OCI-LY3 (cell line): ENCODE measurements around the gene KCND2.
"Not testable (repeated sequence)": the region's sequence is repeated elsewhere in the genome, so short reads cannot be mapped to it uniquely, and the experiment has no call there.

Experiments used
- H2AFZ ChIP-seq: fragments of 200-600, 300-600 bp; shearing (Covaris generic); 2 replicates; pipeline ENCODE4 v1.6.0; 2014; ENCODE audit warnings: antibody characterized with exemption, low read depth, low read length
- H3K27ac ChIP-seq: fragments of 200-600, 300-600 bp; sonication (generic); 2 replicates; pipeline ENCODE4 v1.5.1; 2014; ENCODE audit warnings: mild to moderate bottlenecking, low read length, moderate library complexity, mixed read lengths
- H3K27me3 ChIP-seq: fragments of 200-600, 300-600 bp; sonication (generic); 2 replicates; pipeline ENCODE4 v1.6.1; 2014; ENCODE audit warnings: low read depth, low read length, mixed read lengths
- H3K36me3 ChIP-seq: fragments of 200-600, 300-600 bp; sonication (generic); replicated peaks from 2 replicates; pipeline ENCODE3; 2014; ENCODE audit warnings: low read depth, low read length, mixed read lengths
- H3K4me1 ChIP-seq: fragments of 300-600, 200-600 bp; sonication (generic); 2 replicates; pipeline ENCODE4 v1.6.1; 2014; ENCODE audit warnings: low read length, mixed read lengths
- H3K4me2 ChIP-seq: fragments of 200-600, 300-600 bp; sonication (generic); 2 replicates; pipeline ENCODE4 v1.6.1; 2014; ENCODE audit warnings: low read length, mixed read lengths
- H3K4me3 ChIP-seq: fragments of 300-600, 200-600 bp; sonication (generic); 2 replicates; pipeline ENCODE4 v1.5.1; 2014; ENCODE audit warnings: antibody characterized with exemption, mild to moderate bottlenecking, low read length, moderate library complexity
- H3K79me2 ChIP-seq: fragments of 300-600, 200-600 bp; shearing (Covaris generic); 2 replicates; pipeline ENCODE4 v1.6.1; 2014; ENCODE audit warnings: mild to moderate bottlenecking, low read length, mixed read lengths
- H3K9ac ChIP-seq: fragments of 300-600, 200-600 bp; shearing (Covaris generic); 2 replicates; pipeline ENCODE4 v1.6.0; 2014; ENCODE audit warnings: mild to moderate bottlenecking, low read length, moderate library complexity
- H3K9me3 ChIP-seq: fragments of 200-600, 300-600 bp; shearing (Covaris generic); 2 replicates; pipeline ENCODE4 v1.6.1; 2014; ENCODE audit warnings: low read length, mixed read lengths; ENCODE audit not compliant: insufficient read depth
- H4K20me1 ChIP-seq: fragments of 200-600, 300-600 bp; sonication (generic); 2 replicates; pipeline ENCODE4 v1.6.1; 2016; ENCODE audit warnings: low read length, mixed read lengths; ENCODE audit not compliant: insufficient read depth
- CTCF ChIP-seq: fragments of 200-600, 300-600 bp; sonication (generic); IDR thresholded peaks from 2 replicates; pipeline ENCODE4 v1.5.1; 2014; ENCODE audit warnings: antibody characterized with exemption, low read length, low read depth
- EZH2phosphoT487 ChIP-seq: fragments of 200-600 bp; shearing (Covaris generic); IDR thresholded peaks from 2 replicates; pipeline ENCODE4 v1.6.1; 2018; ENCODE audit warnings: antibody characterized with exemption, mixed run types, low read depth

KCND2 gene

DNA sequence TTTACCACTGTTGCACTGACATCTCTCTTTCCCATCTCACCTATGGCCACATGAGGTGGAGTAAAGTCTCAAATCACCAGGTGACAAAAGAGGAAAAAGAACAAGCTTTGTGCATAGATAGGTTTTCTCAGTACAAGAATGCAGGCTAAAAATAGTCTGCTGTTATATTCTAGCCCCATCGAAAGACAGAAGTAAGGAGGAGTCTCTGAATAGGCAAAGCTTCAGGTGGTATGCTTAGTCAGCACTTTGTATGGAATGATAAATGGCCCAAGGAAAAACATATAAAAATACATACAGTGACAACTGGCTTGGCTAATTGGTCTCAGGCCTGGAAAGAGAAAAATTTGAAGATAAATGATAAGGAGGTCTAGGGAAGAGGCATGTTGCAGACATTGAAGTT, 39.6 kb upstream of the KCND2 start:
- no peak overlapping the region for H3K4me2 ChIP-seq
- no peaks in the 10 kb centered on the region for H3K36me3 ChIP-seq
- H4K20me1 ChIP-seq, result no peaks in the 10 kb centered on the region
- no peak overlapping the region for H3K27ac ChIP-seq
- no peak overlapping the region for H3K4me3 ChIP-seq
- no peaks in the 10 kb centered on the region for H3K27me3 ChIP-seq
- no peak overlapping the region for H2AFZ ChIP-seq
- H3K9ac ChIP-seq, result no peak overlapping the region
- no peaks in the 10 kb centered on the region for H3K79me2 ChIP-seq
- no peaks in the 10 kb centered on the region for H3K9me3 ChIP-seq
- peaks cover 8% of the 10 kb centered on the region for H3K4me1 ChIP-seq
- TF ChIP-seq CTCF, result no peak

GRCh38 chr7:120240350-120240749, 32.6 kb upstream of the KCND2 start:
- not testable (repeated sequence) for H3K4me2 ChIP-seq, H3K9me3 ChIP-seq, H3K4me3 ChIP-seq, H3K9ac ChIP-seq, H3K36me3 ChIP-seq, H3K27ac ChIP-seq, H3K27me3 ChIP-seq, H2AFZ ChIP-seq, H3K79me2 ChIP-seq, H4K20me1 ChIP-seq
- H3K4me1 ChIP-seq, result peaks cover 13% of the 10 kb centered on the region

DNA sequence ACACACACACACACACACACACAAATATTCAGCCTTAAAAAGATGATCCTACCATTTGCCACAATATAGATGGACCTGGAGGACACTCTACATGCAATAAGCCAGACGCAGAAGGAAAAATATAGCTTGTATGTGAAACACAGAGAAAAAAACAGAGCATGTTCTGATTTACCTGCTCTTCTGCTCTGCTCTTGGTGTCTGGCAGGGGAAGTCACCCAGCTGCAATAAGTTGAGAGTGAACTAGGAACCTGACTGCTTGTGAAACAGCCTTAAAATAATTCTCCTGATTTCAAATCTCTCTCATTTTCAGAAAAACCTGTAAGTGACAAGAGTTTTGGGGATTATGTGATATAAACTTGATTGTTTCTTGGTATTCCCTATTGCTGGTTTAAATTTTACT, 31.0 kb upstream of the KCND2 start:
- Histone ChIP-seq H3K4me3 (no peak overlapping the region), H3K9ac (no peak overlapping the region), H3K4me1 (peaks cover 13% of the 10 kb centered on the region), H2AFZ (0 out of 2 replicates have a peak overlapping the region, but pooled peaks have one; percentile 44), H3K4me2 (peak overlapping the region; percentile 63), H3K36me3 (no peaks in the 10 kb centered on the region), H3K27ac (peak overlapping the region; percentile 63), H3K79me2 (no peaks in the 10 kb centered on the region), H4K20me1 (no peaks in the 10 kb centered on the region), H3K27me3 (no peaks in the 10 kb centered on the region), H3K9me3 (no peaks in the 10 kb centered on the region)
- TF ChIP-seq EZH2phosphoT487 (no peak), CTCF (no peak)

DNA sequence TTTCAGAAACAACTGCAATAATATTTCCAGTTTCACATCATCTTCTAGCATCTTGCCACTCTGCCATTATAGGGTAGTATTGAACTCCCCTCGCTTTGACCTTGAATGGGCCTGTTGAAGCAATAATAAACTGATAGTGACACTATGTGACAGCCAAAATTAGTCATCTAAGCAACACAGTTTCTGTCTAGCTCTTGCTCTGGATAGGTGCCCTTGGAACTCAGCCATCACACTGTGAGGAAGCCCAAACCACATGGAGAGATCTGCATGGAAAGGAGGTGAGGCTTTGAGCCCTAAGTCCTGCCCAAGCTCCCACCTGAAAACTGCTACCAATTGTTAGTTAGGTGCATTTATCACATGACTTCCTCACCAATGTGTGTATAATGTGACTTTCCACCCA, 18.1 kb upstream of the KCND2 start:
- Histone ChIP-seq H3K79me2 (no peaks in the 10 kb centered on the region), H3K9ac (no peak overlapping the region), H3K9me3 (no peaks in the 10 kb centered on the region), H2AFZ (no peak overlapping the region), H3K27me3 (no peaks in the 10 kb centered on the region), H3K4me3 (no peak overlapping the region), H3K36me3 (peaks cover 2% of the 10 kb centered on the region), H3K4me1 (no peaks in the 10 kb centered on the region), H3K27ac (no peak overlapping the region), H3K4me2 (no peak overlapping the region), H4K20me1 (no peaks in the 10 kb centered on the region)
- TF ChIP-seq CTCF (no peak), EZH2phosphoT487 (no peak)
